ENCODE results near the gene PTPN4.
"Not testable (repeated sequence)": the region's sequence is repeated elsewhere in the genome, so short reads cannot be mapped to it uniquely, and the experiment has no call there.

PTPN4 gene

GRCh38 chr2:119996148-119996547, 236.4 kb downstream of the PTPN4 start:
- H2BK12ac ChIP-seq (ENCODE audit: low read length) = no peak overlapping the region
- H3K9me3 ChIP-seq (ENCODE audit: insufficient read depth, low read depth, low read length) = no peaks in the 10 kb centered on the region
- H2BK5ac ChIP-seq (ENCODE audit: low read depth, low read length, poor library complexity) = no peak overlapping the region
- no peak overlapping the region for H4K91ac ChIP-seq (ENCODE audit: low read depth, low read length)
- H3K79me2 ChIP-seq (ENCODE audit: control insufficient read depth, insufficient read depth, low read length, poor library complexity) = no peaks in the 10 kb centered on the region
- H3K23ac ChIP-seq (ENCODE audit: low read length) = no peak overlapping the region
- no peaks in the 10 kb centered on the region for H3K4me1 ChIP-seq (ENCODE audit: control insufficient read depth in 1 of 2, insufficient read depth in 2 of 2, low read length in 2 of 2)
- no peak overlapping the region for H3K4me2 ChIP-seq (ENCODE audit: low read length)
- H3K36me3 ChIP-seq (ENCODE audit: control insufficient read depth in 1 of 2, insufficient read depth in 2 of 2, low read length in 2 of 2) = no peaks in the 10 kb centered on the region
- H4K12ac ChIP-seq (ENCODE audit: low read depth, low read length) = no peak overlapping the region
- H3K27ac ChIP-seq (ENCODE audit: low read depth, low read length) = no peak overlapping the region
- H3K4me3 ChIP-seq (ENCODE audit: low read depth, low read length) = no peak overlapping the region
- no peak overlapping the region for H3K4ac ChIP-seq (ENCODE audit: low read depth, low read length)
- H3K18ac ChIP-seq (ENCODE audit: low read length) = no peak overlapping the region
- no peak overlapping the region for H3K9ac ChIP-seq (ENCODE audit: low read length)
- H2AK5ac ChIP-seq (ENCODE audit: low read length) = no peak overlapping the region
- H2BK120ac ChIP-seq (ENCODE audit: insufficient read depth, low read length, poor library complexity) = no peak overlapping the region
- H4K8ac ChIP-seq (ENCODE audit: low read depth, low read length) = no peak overlapping the region
- H3K27me3 ChIP-seq (ENCODE audit: insufficient read depth, low read length) = no peaks in the 10 kb centered on the region
- DNase-seq = no peak
- H3K14ac ChIP-seq (ENCODE audit: low read length) = no peak overlapping the region
- WGBS (ENCODE audit: extremely low coverage, insufficient coverage, insufficient read length) = no CpG with 5 or more reads among the region's 3 CpGs
- no peak overlapping the region for H2AFZ ChIP-seq (ENCODE audit: insufficient read depth, low read length, poor library complexity)
- H3K79me1 ChIP-seq (ENCODE audit: low read length) = no peaks in the 10 kb centered on the region

- not testable (repeated sequence) for H3K4me1 ChIP-seq (ENCODE audit: control insufficient read depth in 1 of 2, insufficient read depth in 2 of 2, low read length in 2 of 2); H3K79me1 ChIP-seq (ENCODE audit: low read length); H2AFZ ChIP-seq (ENCODE audit: insufficient read depth, low read length, poor library complexity); H3K27ac ChIP-seq (ENCODE audit: low read depth, low read length); H3K9me3 ChIP-seq (ENCODE audit: insufficient read depth, low read depth, low read length); H3K9ac ChIP-seq (ENCODE audit: low read length); H3K27me3 ChIP-seq (ENCODE audit: insufficient read depth, low read length); H3K4me3 ChIP-seq (ENCODE audit: low read depth, low read length); H4K12ac ChIP-seq (ENCODE audit: low read depth, low read length); H3K18ac ChIP-seq (ENCODE audit: low read length); H3K79me2 ChIP-seq (ENCODE audit: control insufficient read depth, insufficient read depth, low read length, poor library complexity); H2BK5ac ChIP-seq (ENCODE audit: low read depth, low read length, poor library complexity); H3K4me2 ChIP-seq (ENCODE audit: low read length); H4K8ac ChIP-seq (ENCODE audit: low read depth, low read length); H2AK5ac ChIP-seq (ENCODE audit: low read length); H3K4ac ChIP-seq (ENCODE audit: low read depth, low read length); DNase-seq; H4K91ac ChIP-seq (ENCODE audit: low read depth, low read length); H3K23ac ChIP-seq (ENCODE audit: low read length); H2BK12ac ChIP-seq (ENCODE audit: low read length); H3K14ac ChIP-seq (ENCODE audit: low read length); H2BK120ac ChIP-seq (ENCODE audit: insufficient read depth, low read length, poor library complexity); H3K36me3 ChIP-seq (ENCODE audit: control insufficient read depth in 1 of 2, insufficient read depth in 2 of 2, low read length in 2 of 2)
- no CpG with 5 or more reads among the region's 55 CpGs for WGBS (ENCODE audit: extremely low coverage, insufficient coverage, insufficient read length)
These were observed 237.5 kb downstream of the PTPN4 start for GRCh38 chr2:119996896-119997891.

DNA sequence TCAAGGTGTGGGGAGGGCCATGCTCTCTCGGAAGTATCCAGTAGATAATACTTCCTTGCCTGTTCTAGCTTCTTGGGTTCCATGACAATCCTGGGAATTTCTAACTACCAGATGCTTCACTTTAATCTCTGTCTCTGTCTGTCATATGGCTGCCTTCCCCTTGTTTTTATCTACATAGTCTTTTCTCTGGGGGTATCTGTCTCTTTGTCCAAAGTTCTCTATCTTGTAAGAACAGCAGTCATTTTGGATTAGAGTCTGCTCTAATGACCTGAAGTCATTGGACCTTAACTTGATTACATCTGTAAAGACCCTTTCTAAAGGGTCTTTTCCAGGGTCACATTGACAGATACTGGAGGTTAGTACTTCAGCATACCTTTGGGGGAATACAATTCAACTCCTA, 241.7 kb downstream of the PTPN4 start:
- no peak overlapping the region for H2BK12ac ChIP-seq (ENCODE audit: low read length)
- no peak overlapping the region for H3K14ac ChIP-seq (ENCODE audit: low read length)
- no peaks in the 10 kb centered on the region for H3K9me3 ChIP-seq (ENCODE audit: insufficient read depth, low read depth, low read length)
- H2AK5ac ChIP-seq (ENCODE audit: low read length) = no peak overlapping the region
- no peak overlapping the region for H3K4me2 ChIP-seq (ENCODE audit: low read length)
- no peak overlapping the region for H3K4me3 ChIP-seq (ENCODE audit: low read depth, low read length)
- H2AFZ ChIP-seq (ENCODE audit: insufficient read depth, low read length, poor library complexity) = no peak overlapping the region
- H2BK5ac ChIP-seq (ENCODE audit: low read depth, low read length, poor library complexity) = no peak overlapping the region
- DNase-seq = no peak
- H3K79me2 ChIP-seq (ENCODE audit: control insufficient read depth, insufficient read depth, low read length, poor library complexity) = no peaks in the 10 kb centered on the region
- H3K79me1 ChIP-seq (ENCODE audit: low read length) = no peaks in the 10 kb centered on the region
- no peak overlapping the region for H3K18ac ChIP-seq (ENCODE audit: low read length)
- no peaks in the 10 kb centered on the region for H3K36me3 ChIP-seq (ENCODE audit: control insufficient read depth in 1 of 2, insufficient read depth in 2 of 2, low read length in 2 of 2)
- H3K23ac ChIP-seq (ENCODE audit: low read length) = no peak overlapping the region
- H4K91ac ChIP-seq (ENCODE audit: low read depth, low read length) = no peak overlapping the region
- no peaks in the 10 kb centered on the region for H3K4me1 ChIP-seq (ENCODE audit: control insufficient read depth in 1 of 2, insufficient read depth in 2 of 2, low read length in 2 of 2)
- no peak overlapping the region for H4K12ac ChIP-seq (ENCODE audit: low read depth, low read length)
- H3K27me3 ChIP-seq (ENCODE audit: insufficient read depth, low read length) = no peaks in the 10 kb centered on the region
- no peak overlapping the region for H3K27ac ChIP-seq (ENCODE audit: low read depth, low read length)
- no peak overlapping the region for H3K9ac ChIP-seq (ENCODE audit: low read length)
- WGBS (ENCODE audit: extremely low coverage, insufficient coverage, insufficient read length) = no CpG with 5 or more reads among the region's 1 CpG
- no peak overlapping the region for H2BK120ac ChIP-seq (ENCODE audit: insufficient read depth, low read length, poor library complexity)
- H3K4ac ChIP-seq (ENCODE audit: low read depth, low read length) = no peak overlapping the region
- no peak overlapping the region for H4K8ac ChIP-seq (ENCODE audit: low read depth, low read length)

DNA sequence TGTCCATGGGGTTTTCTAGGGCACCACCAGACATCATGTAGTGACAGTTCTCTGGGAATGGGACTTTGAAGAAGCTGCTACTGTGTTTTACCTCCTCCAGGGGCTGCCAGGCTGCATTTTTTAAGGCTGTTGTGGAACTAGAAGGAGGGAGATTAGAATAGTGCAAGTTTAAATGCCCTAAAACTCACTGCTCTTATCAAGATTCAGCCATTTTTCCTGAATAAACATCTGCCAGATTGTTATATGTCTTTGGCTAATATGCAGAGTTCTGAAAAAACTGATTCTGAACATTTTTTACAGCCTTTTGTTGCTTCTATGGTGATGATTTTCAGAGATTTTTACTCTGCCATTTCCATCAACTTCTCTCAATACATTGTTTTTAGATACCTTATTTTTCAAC, 244.5 kb downstream of the PTPN4 start:
- DNase-seq = no peak
- Histone ChIP-seq H3K36me3 (ENCODE audit: control insufficient read depth in 1 of 2, insufficient read depth in 2 of 2, low read length in 2 of 2) (no peaks in the 10 kb centered on the region), H3K18ac (ENCODE audit: low read length) (no peak overlapping the region)

More for the DNA sequence above, 244.5 kb downstream of the PTPN4 start:
- Histone ChIP-seq H3K79me1 (ENCODE audit: low read length) (no peaks in the 10 kb centered on the region), H2BK5ac (ENCODE audit: low read depth, low read length, poor library complexity) (no peak overlapping the region), H4K91ac (ENCODE audit: low read depth, low read length) (no peak overlapping the region), H3K27ac (ENCODE audit: low read depth, low read length) (no peak overlapping the region), H3K23ac (ENCODE audit: low read length) (no peak overlapping the region), H2AK5ac (ENCODE audit: low read length) (no peak overlapping the region), H3K4me2 (ENCODE audit: low read length) (no peak overlapping the region), H3K14ac (ENCODE audit: low read length) (no peak overlapping the region), H3K9ac (ENCODE audit: low read length) (no peak overlapping the region), H2AFZ (ENCODE audit: insufficient read depth, low read length, poor library complexity) (no peak overlapping the region), H3K4me3 (ENCODE audit: low read depth, low read length) (no peak overlapping the region), H4K8ac (ENCODE audit: low read depth, low read length) (no peak overlapping the region), H2BK120ac (ENCODE audit: insufficient read depth, low read length, poor library complexity) (no peak overlapping the region), H3K27me3 (ENCODE audit: insufficient read depth, low read length) (no peaks in the 10 kb centered on the region), H3K4me1 (ENCODE audit: control insufficient read depth in 1 of 2, insufficient read depth in 2 of 2, low read length in 2 of 2) (no peaks in the 10 kb centered on the region), H2BK12ac (ENCODE audit: low read length) (no peak overlapping the region), H3K4ac (ENCODE audit: low read depth, low read length) (no peak overlapping the region), H3K9me3 (ENCODE audit: insufficient read depth, low read depth, low read length) (no peaks in the 10 kb centered on the region), H4K12ac (ENCODE audit: low read depth, low read length) (no peak overlapping the region), H3K79me2 (ENCODE audit: control insufficient read depth, insufficient read depth, low read length, poor library complexity) (no peaks in the 10 kb centered on the region)

Measured in trophoblast cell (in vitro differentiated cells and primary cell).